GM15510 (cell line): ENCODE results near the gene SRRD.

Source experiments
- POLR2A ChIP-seq: IDR thresholded peaks from 3 replicates; pipeline ENCODE4 v1.6.1; 2011; ENCODE audit warnings: borderline replicate concordance; ENCODE audit not compliant: insufficient read length; ENCODE audit errors: extremely low read depth

Gene SRRD

DNA sequence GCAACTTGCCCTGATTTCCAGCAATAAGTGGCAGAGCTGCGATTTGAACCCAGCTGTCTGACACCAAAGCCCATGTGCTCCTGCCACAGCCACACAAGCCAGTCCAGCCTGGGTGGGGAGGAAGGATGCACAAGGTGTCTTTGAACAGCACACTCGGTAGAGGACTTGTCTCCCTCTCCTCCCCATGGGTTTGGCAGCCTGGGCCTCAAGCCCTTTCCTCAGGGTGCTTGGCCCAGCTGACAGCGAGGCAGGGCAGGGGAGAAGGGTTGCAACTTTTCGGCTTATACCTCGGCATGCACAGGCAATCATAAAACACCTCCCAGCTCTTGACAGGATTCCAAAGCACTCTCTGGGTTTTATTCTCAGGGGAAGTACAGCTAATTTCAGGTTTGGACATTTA is 35.3 kb upstream of the SRRD start:
- TF ChIP-seq POLR2A: no peak

DNA sequence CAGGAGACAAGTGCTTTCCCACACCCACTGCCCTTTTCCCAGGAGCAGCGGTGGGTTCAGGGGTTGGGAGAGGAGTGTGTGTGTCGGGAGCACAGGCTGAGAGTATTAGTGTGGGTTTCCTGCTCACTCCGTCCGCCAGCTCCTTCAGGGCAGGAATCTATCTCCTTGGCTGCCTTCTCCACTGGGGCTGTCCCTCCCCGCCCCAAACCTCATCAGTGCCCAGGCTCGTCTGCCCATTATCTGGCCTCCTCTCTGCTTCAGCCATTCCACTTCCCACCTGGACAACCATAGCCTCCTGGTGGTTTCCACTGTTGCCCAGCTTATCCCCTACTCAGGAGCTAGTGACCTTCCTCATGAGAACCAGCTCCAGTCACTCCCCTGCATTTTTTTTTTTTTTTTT is 34.7 kb upstream of the SRRD start:
- TF ChIP-seq POLR2A: no peak

DNA sequence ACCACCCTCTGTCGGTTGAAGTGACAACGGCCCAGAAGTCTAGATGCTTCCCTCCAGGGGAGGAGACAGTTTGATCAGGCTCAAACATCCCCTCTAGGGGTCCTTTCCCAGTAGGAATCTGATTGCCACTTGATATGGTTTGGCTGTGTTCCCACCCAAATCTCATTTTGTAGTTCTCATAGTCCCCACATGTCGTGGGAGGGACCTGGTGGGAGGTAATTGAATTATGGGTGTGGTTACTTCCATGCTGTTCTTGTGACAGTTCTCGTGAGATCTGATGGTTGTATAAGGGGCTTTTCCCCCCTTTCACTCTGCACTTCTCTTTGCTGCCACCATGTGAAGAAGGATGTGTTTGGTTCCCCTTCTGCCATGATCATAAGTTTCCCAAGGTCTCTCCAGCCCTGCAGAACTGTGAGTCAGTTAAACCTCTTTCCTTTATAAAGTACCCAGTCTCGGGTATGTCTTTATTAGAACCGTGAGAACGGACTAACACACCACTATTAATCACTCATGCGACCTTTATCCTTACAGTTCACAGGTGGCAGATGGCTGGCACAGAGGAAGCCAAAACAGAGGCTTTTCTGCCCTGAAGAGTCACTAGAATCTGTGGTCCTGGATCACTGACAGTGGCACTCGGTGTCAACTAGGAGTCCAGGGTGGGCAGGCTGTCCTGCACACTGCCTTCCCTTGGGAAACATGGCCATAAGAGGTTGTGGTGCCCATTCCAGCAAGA is 33.1 kb upstream of the SRRD start:
- TF ChIP-seq POLR2A: no peak

DNA sequence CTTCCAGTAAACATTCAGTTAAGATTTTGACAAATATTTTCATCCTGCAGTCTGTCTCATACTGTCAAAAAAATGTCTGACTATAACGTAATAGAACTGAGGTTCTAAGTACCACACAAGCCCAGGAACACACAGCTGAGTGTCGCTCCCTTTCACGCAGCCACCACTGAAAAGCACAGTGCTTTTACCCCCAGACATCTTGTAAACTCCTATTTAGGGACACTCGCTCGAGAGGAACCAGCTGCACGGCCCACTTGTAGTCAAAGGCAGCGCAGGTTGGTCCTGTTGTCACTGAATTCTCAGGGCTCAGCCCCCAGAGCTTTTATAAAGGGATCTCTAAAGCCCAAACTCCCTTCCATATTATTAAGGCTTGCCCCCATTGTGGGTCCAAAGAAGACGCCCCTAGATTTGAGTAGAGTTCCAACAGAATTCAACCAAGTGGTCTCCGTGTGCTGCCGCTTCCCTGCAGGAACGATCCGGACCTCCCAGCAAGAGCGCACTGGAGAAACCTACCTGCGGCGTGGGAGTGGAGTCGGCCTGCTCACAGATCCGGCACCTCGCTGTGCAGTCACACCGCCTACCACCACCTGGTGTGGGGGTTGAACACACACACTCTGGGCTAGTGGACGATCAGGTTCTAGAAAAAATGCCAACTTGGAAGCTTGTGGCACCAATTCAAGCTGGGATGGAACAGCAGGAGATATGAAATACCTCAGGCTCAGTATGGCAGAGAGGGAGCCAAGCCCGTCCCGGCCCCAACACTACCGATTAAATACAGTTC is 31.3 kb upstream of the SRRD start:
- no peak for TF ChIP-seq POLR2A

DNA sequence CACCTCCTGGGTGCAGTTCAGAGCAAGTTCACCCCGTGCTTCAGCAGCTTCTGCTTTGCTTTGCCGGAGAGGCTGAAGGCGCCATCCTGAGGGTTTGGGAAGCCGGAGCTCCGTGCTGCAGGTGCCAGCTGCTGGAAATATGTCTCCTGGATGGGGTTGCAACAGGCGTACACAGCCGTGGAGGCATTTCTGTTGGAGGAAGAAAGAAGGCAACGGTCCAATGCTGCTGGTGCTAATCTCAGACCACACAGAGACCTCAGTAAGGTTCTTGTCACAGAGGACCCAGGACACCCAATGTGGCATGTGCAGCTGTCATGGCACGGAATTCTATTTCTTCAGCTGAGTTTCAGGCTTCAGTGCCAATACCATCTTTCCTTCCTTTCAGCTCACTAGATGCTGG is 30.5 kb upstream of the SRRD start:
- TF ChIP-seq POLR2A: no peak

DNA sequence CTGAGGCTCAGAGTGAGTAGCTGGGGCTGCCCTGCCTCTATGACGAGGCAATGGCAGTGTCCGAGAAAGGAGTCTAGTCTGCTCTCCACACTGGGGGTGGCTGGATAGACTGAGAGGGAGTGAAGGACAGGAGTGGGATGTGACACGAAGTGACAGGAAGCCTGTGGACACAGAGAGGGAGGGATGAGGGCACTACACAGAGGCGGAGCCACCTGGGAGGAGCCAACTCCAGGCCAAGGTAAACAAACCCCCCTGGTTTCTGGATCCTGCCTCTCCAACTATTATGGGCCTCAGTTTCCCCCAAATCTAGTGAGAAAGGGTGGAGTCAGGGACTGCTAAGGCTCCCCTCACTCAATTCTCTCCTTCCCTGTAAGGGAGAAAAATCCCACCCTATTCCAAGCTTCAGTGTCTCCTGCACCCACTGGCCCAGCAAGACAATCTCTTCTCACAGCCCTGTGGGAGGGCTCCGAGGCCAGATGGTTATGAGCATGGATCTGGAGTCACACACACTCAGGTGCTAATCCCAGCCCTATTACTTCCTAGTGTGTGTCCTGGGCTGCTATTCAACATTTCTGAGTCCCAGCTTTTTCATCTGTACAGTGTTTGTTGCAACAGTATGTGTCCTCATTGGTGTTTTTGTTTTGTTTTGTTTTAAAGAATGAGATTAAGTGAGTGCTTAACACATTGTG is 29.7 kb upstream of the SRRD start:
- TF ChIP-seq POLR2A: no peak

DNA sequence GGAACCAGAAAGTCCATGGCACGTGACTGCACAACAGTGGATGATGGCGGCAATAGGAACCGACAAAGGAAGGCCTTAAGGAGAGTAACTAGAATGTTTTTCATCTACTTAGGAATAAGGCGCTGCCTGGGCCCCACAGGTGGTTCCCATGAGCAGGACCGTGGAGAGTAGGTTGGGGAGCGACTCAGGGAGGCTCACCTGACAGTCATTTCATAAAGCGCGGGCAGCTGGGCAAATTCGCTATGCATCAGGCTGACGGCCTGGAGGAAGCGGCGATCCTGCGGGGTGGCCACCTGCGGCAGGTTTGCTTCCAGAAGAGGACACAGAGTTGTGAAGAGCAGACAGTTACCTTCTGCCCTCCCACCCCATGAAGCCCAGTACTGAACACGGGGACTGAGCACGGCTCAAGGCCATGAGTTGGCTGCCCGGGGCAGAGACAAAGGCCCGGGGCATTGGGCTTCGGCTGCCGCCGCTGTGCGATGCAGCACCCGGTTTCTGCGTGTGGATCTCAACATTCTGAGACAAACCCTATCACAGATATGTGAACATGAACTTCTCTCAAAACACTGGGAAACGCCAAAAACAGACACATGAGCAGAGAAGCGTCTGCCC is 25.9 kb upstream of the SRRD start:
- TF ChIP-seq POLR2A: no peak

DNA sequence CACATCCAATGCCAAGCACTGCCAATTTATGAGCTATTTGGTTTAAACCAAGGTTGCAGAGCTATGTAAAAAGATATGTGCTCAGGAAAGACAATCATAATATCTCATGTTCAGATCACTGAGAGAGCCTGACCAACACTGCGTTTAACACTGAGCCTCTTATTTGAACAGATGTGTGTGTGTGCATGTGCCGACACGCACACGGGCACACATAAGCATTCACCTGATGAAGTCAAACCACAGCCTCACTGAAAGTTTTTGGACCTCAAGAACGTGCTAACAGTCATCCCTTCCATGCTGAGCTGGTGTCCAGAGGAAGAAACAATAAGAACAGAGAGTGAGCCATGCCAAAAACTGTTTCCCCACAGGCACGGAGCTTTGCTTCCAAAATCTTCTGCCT is 23.5 kb upstream of the SRRD start:
- TF ChIP-seq POLR2A: no peak

DNA sequence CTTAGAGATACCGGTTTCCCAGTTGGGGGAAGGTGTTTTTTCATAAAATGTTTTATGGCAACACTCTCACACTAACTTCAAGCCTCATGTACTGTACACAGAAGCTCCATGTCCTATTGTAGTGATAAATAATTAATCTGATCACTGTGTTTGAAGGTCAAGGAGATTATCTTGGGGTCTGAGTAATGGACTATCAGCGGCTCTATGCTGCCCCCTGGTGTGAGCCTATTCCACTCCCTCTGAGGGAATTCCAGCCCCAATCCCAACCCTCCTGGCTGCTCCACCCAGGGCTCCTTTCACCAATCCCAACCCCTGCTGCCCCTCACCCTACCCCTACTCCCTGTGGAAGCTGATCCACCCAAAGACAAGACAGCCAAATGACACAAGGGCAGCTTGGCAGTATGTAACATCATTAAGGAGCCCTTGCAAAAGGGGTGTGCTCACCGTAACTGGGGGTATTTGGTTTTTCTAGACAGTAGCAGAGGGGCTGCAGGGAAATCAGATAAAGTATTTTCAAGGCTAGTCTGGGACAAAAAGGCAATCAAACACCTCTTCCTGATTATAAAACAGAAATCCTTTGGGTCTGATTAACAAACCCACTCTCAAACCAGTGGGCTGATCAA is 22.4 kb upstream of the SRRD start:
- TF ChIP-seq POLR2A: no peak

DNA sequence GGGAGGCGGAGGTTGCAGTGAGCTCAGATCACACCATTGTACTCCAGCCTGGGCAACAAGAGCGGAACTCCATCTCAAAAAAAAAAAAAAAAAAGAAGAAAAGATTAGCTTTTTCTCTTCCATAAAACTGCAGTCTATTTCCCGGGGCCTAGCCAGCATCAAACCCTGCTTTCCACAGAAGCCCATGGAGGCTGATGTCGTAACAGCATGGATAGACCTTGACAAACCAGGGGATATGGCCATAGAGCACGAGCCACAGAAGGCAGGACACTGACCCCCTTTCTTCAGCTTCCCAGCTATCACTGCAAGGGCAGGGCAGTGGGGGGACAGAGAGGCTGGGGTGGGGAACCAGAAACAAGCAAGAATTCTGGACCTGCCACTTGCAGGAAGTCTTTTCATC is 21.6 kb upstream of the SRRD start:
- TF ChIP-seq POLR2A: no peak

DNA sequence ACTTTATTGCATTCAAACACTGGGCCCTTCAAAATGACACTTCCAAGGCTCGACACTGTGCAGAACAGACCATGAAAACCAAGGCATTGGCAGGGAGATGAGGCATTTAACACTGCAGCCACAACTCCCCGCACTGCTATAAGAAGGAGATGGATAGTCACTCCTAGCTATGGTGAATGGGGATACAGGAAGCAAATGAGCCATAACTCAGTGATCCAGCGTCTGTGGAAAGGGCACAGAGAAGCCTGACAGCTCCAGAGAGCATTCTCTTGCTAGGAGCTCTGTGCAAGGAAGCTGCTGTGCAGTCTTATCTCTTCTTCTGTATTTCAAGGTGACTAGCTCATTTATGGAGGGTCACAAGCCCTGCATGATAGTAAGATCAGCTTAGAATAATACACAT is 21.0 kb upstream of the SRRD start:
- TF ChIP-seq POLR2A: no peak

DNA sequence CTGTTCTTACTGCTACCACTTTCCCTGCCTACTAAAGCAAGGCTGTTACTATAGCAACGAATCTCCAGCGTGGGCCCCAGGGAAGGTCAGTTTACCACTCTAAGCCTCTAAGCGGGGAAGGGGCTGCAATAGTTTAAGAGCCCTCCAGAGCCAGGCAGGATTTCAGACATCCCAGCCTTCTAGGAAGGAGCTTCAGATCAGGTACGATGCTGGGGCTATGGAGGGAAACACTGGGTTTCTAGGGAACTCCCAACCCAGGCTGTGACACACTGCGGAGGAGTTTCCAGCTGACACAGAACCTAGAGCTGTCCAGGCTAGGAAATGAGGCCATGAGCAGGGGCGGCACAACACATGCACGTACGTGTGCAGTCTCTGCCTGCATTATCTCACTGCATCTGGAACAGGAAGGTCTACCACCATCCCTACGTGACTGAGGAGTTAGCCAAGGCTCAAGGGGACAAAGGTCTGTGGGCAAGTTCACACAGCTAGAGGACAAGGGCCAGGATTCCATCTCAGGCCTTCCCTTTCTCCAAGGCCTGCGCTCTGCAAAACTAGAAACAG is 20.5 kb upstream of the SRRD start:
- TF ChIP-seq POLR2A: no peak

DNA sequence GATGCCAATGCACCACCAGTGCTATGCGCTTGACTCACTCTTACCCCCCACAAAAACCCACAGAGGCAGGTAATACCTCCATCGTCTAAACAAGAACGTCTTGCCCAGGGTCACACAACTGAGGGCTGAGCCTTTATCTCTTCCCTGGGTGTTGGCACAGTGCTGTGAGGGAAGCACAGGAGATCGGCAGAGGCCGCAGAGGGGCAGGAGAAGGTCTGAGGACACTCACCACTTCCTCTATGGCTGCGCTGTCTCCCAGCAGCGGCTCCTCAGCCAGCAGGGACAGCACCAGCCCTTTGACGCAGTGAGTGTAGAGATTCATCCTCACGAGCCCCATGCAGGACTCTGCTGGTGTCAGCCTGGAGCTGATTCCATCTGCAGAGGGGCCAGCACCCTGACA is 20.0 kb upstream of the SRRD start:
- TF ChIP-seq POLR2A: no peak

DNA sequence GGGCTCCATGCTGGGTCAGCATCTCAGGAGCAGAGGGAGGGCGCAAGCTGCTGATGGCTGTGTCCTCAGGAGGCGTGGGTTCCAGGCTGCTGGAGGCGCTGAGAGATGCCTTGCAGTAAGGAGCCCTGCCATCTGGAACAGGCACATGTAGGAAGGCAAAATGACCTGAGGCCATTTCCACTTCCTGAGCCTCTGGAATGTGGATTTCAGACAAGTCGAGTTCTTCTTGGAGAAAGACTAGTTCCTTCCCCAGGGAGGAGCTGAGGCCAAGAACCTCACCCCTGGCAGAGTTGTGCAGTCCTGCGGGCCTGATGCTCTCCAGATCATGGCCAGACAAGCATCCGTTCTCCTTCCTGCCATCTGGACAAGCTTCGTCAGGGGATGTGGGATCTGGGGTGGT is 19.4 kb upstream of the SRRD start:
- TF ChIP-seq POLR2A: no peak

DNA sequence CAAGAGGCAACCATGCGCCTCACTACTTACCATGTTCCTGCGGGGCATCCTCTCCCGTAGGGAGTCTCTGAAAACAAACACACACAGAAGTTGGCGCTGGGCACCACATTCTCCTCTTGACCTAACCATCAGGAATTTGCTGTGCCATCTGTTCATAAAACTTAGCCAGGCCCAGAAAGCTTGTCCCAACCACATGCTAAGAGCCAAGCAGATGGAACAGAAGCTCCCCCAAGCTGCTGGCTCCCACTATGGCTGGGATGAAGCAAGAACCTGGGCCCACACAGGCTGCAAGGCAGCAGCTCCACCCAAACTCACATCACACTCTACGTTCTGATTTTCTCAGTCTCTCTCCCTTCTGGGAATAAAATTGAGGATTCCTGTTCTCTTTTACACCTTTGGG is 17.5 kb upstream of the SRRD start:
- TF ChIP-seq POLR2A: no peak

DNA sequence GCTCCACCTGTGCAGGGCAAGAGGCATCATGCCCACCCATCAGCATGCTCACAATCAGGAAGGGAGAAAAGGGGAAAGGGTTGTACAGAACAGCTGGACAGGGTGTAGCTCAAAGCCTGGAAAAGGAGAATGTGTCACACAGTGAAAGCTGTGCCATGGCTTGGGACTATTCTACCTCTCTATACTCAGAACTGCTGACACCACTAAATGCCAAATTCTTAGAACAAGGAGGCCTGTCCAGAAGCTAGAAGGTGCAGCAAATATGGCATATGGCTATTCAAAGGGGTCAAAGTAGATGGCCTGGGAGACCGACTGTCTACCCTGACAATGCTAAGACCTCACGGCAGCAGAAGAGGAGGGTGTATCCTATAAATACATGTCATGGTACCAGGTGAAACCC is 12.9 kb upstream of the SRRD start:
- no peak for TF ChIP-seq POLR2A

DNA sequence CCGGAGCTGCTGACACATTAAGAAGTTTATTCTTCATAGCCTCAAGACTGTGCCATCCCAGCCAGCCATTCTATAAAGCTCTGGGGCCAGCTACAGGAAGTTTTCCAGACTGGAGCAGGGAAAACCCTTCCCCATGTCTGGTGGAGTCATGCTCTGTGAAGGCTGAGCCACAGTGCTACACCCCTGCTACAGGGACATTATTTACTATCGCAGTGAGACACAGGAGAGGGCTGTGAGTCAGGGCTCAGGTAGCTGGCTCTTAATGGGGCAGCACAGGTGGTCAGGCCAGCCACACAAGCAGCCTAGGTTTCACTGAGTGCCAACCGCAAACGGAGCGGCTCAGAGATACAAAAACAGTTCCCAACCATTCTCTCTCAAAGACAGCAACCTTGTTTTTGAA is 12.2 kb upstream of the SRRD start:
- TF ChIP-seq POLR2A: no peak
